Hematopoietic multipotent progenitor cell (in vitro differentiated cells): ENCODE results near the gene ESRRB. TPM values are rescaled to one million over a fixed set of nuclear protein-coding genes. Genes with fewer than 3 reads are reported as not detected.
"Not testable (repeated sequence)": the region's sequence is repeated elsewhere in the genome, so short reads cannot be mapped to it uniquely, and the experiment has no call there.

Experiments used
- DNase-seq, 3 donors: peaks; one replicate each; pipeline ENCODE4 v3.0.0-alpha.2; 2011 to 2015; ENCODE audit warnings: low read depth in 2 of 3, low spot score in 2 of 3
- total RNA-seq: library from RNA; depleted of rRNA; stranded (reverse); fragments of >200 nt; gene quantifications from one replicate; pipeline ENCODE4 v1.2.3, GENCODE V29; 2012

ESRRB gene
- total RNA-seq, 1 donor = under 0.01 TPM

- DNase-seq = not testable (repeated sequence)
Measured at GRCh38 chr14:76536636-76537035, 160.7 kb downstream of the ESRRB start.

GRCh38 chr14:76537906-76538647, 162.1 kb downstream of the ESRRB start:
- DNase-seq = no peak

DNA sequence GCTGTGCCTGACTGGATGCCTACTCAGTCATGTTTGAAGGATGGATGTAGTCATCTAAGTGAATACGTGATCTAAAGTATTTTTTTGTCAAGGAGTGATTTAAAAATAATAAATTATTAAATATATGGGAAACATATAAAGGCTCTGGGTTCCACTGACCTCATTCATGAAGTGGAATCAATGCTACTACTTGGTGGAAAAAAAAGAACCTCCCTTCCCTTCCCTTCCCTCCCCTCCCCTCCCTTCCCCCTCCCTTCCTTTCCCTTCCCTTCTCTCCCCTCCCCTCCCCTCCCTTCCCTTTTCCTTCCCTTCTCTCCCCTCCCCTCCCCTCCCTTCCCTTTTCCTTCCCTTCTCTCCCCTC, 162.7 kb downstream of the ESRRB start:
- DNase-seq = no peak

DNA sequence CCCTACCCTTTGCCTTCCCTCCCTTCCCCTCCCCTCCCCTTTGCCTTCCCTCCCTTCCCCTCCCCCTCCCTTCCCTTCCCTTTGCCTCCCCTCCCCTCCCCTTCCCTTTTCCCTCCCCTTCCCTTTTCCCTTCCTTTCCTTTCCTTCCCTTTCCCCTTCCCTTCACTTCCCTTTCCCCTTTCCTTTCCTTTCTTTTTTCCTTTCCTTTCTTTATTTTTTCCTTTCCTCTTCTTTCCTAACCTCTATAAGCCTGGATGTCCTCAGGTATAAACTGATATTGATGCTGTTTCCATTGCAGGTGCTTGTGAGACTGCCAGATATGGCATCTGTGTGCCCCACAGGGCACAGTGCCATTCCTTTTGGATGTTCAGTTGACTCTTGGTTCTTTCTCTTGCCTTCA, 163.2 kb downstream of the ESRRB start:
- DNase-seq = no peak

- no peak for DNase-seq
Measured at GRCh38 chr14:76541594-76542219, 165.8 kb downstream of the ESRRB start.

DNA sequence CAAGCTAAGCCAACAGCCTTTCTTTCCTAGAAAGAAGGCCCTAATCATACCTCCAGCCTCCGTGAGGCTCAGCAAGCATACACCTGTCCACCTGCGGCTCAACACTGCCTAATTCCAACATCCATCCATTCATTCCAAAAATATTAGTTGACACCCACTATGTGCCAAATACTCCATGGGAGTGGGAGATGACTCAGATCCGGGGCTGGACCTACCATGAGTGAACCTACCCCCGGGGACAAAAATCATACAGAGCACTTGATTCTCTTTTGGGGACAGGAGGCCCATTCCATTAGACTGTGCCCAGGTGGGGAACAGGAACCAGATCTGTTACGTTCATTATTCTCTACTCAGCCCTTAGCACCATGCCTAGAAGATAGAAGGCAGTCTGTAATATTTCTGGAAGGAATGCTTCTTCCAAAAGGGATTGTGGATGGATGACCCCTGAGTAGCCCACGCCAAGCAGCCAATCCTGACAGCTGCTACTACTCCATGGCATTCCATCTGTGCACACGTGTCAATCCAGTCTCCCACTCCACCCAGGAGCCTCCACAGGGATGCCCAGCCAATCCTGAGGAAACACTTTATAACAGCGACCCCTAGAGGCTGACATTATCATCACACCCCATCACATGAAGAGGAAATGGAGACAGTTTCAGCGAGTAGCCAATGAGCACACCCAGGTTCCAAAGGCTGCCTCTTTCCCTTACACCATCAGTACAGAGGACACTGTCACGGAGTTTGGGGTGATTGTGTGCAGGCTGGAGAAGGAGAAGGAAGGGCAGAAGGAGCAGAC, 170.7 kb downstream of the ESRRB start:
- DNase-seq = peak in 1 of 3 donors; percentile 20

DNA sequence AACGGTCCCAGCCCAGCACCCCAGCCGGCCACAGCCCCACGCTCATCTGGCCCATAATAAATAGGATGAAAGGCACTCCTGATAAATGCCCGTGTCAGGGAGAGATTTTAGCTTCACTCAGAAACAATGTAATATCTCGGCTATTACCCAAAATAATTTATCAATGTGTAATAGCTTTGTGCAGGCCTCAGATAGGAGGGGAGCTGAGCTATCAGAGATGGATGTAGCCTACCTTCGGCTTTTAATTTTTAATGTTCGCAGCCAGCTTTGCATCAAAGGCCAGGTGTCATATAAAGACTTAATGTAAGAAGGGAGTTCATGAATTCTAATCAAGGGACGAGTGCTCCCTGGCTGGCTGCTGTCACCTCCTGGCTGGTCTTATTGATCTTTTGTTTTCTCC, 171.9 kb downstream of the ESRRB start:
- no peak for DNase-seq

DNA sequence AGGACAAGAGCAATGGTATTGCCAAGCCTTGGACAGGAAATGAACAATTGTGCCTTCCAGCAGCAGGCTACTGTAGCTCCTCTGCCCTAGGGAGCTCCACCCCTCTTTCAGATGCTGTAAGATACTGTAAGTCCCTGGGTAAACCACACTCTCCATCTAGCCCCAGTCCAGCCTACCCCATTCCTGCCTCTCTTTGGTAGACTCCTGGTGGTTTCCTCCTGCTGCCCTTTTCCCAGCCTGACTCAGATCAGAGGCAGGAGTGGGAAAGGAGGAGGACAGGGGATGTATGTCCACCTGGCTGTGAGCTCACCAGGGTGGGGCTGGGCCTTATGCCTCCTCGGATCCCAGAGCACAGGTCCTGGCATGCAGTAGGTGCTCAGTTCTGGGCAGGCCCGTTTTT, 174.6 kb downstream of the ESRRB start:
- no peak for DNase-seq

DNA sequence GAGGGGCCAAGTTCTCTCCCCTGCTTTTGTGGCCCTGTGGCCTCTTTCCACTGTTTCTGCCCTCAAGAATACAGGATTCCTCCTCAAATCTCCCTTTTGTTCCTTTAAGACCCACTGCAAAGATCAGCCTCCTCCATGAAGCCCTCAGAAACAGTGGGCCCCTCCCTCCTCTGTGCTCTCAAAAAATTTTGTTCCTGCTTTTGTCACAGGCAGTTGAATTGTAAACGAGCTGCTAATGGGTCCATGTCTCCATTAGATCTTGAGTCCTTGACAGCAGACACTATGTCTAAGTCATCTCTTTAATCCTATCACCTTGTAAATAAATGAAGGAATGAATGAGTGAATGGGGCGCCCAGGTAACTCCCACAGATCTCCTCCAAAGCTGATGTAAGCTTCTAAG, 175.2 kb downstream of the ESRRB start:
- no peak for DNase-seq

Other genes starting within 250 kb of the ESRRB start
- gene GPATCH2L, start 224.2 kb upstream of the ESRRB start, total RNA-seq = 107 TPM